Measurements from ENCODE around the gene ITGA7.
A peak's percentile ranks its signal among the peaks of the same experiment; 100 is the strongest.

Gene ITGA7

GRCh38 chr12:55713721-55714120, 6.0 kb upstream of the ITGA7 start:
- TF ChIP-seq, protein P1, sequence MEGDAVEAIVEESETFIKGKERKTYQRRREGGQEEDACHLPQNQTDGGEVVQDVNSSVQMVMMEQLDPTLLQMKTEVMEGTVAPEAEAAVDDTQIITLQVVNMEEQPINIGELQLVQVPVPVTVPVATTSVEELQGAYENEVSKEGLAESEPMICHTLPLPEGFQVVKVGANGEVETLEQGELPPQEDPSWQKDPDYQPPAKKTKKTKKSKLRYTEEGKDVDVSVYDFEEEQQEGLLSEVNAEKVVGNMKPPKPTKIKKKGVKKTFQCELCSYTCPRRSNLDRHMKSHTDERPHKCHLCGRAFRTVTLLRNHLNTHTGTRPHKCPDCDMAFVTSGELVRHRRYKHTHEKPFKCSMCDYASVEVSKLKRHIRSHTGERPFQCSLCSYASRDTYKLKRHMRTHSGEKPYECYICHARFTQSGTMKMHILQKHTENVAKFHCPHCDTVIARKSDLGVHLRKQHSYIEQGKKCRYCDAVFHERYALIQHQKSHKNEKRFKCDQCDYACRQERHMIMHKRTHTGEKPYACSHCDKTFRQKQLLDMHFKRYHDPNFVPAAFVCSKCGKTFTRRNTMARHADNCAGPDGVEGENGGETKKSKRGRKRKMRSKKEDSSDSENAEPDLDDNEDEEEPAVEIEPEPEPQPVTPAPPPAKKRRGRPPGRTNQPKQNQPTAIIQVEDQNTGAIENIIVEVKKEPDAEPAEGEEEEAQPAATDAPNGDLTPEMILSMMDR (IDR thresholded peaks at IDR 0.05; ENCODE audit: insufficient read depth, low read length, poor library complexity, severe bottlenecking) = no peak
- H3K27me3 ChIP-seq (replicated peaks; ENCODE audit: control insufficient read depth, insufficient read depth, low read length) = no peaks in the 10 kb centered on the region; the same call in 1 of the 2 replicates
- no peak for DNase-seq (ENCODE audit: extremely low read depth, insufficient read length)
- no peaks in the 10 kb centered on the region for H3K36me3 ChIP-seq (ENCODE audit: control insufficient read depth, insufficient read depth, low read length)
- H3K4me3 ChIP-seq (replicated peaks; ENCODE audit: low read depth, low read length) = no peak overlapping the region

- TF ChIP-seq, protein P1 (IDR thresholded peaks at IDR 0.05; ENCODE audit: insufficient read depth, low read length, poor library complexity, severe bottlenecking) = no peak
- Histone ChIP-seq H3K4me3 (replicated peaks; ENCODE audit: low read depth, low read length) (no peak overlapping the region), H3K36me3 (ENCODE audit: control insufficient read depth, insufficient read depth, low read length) (no peaks in the 10 kb centered on the region), H3K27me3 (replicated peaks; ENCODE audit: control insufficient read depth, insufficient read depth, low read length) (no peaks in the 10 kb centered on the region; the same call in 1 of the 2 replicates)
- no peak for DNase-seq (ENCODE audit: extremely low read depth, insufficient read length)
These were observed 5.2 kb upstream of the ITGA7 start for GRCh38 chr12:55712700-55713415.

DNA sequence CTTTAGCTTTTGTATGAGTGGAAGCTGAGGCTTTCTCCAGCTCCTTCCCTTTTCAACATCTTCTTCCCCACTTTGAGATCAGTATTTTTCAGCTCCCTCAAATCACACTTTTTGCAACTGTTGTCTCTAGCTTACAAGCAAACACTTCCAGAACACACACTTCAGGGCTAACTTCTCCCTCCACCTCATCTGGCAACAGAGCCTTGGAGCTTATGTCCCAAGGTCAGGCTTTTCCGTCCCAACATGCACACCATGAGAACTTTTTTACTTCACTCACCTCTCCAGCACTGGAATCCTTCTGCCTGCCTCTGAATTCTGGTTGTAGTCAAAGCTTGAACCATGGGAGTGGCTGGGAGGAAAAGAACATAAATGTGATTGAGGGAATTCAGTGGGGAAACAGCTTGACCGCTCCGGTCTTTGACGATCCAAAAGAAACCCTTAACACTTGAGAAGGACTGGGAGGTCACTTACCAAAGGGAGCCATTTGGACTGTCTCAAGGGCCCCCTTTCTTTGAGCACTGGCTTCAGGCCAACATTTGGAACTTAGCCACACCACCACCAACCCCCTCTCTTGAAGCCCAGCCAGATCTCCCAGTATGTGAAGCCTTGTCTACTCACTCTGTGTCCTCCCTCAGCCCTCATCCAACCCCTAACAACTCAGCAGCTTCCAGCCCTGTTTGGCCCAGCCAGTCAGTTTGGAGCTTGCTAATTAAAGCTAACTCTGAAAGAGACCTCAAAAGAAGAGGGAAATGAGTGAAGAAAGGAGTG, 4.3 kb upstream of the ITGA7 start:
- DNase-seq (ENCODE audit: extremely low read depth, insufficient read length) = no peak
- H3K27me3 ChIP-seq (replicated peaks; ENCODE audit: control insufficient read depth, insufficient read depth, low read length) = peaks cover 2% of the 10 kb centered on the region

GRCh38 chr12:55708695-55709233, 1.1 kb upstream of the ITGA7 start:
- DNase-seq (ENCODE audit: extremely low read depth, insufficient read length) = no peak
- H3K27me3 ChIP-seq (replicated peaks; ENCODE audit: control insufficient read depth, insufficient read depth, low read length) = peaks cover 2% of the 10 kb centered on the region

More for the DNA sequence above, 4.3 kb upstream of the ITGA7 start:
- Histone ChIP-seq H3K4me3 (replicated peaks; ENCODE audit: low read depth, low read length) (no peak overlapping the region), H3K36me3 (ENCODE audit: control insufficient read depth, insufficient read depth, low read length) (no peaks in the 10 kb centered on the region)
- TF ChIP-seq, protein P1 (IDR thresholded peaks at IDR 0.05; ENCODE audit: insufficient read depth, low read length, poor library complexity, severe bottlenecking) = no peak

DNA sequence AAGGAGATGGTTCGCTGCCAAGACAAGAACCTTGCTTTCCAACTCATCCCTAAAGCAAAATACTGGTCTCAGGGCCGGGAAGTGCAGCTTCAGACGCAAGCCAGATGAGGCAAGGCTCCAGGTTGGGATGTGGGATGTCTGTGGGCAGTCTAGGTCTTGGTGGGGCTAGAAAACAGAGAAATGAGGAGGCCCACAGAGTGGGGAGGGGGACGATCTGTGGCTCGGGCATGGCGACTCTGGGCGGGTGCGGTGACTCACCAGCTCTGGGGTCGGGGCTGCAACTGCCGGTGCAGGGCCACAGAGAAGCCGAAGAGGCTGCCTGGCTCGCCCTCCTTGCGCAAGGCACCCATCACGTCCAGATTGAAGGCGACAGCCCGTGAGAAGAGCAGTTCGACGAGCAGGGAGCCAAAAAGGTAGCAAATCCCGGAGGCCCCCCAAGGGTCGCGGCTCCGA, 459 bp downstream of the ITGA7 start:
- H3K4me3 ChIP-seq (replicated peaks; ENCODE audit: low read depth, low read length) = peak overlapping the region; percentile 59; the same call in 1 of the 2 replicates

More at GRCh38 chr12:55708695-55709233, 1.1 kb upstream of the ITGA7 start:
- TF ChIP-seq, protein P1 (IDR thresholded peaks at IDR 0.05; ENCODE audit: insufficient read depth, low read length, poor library complexity, severe bottlenecking) = no peak
- H3K36me3 ChIP-seq (ENCODE audit: control insufficient read depth, insufficient read depth, low read length) = no peaks in the 10 kb centered on the region
- H3K4me3 ChIP-seq (replicated peaks; ENCODE audit: low read depth, low read length) = no peak overlapping the region

More for the DNA sequence above, 459 bp downstream of the ITGA7 start:
- Histone ChIP-seq H3K36me3 (ENCODE audit: control insufficient read depth, insufficient read depth, low read length) (no peaks in the 10 kb centered on the region), H3K27me3 (replicated peaks; ENCODE audit: control insufficient read depth, insufficient read depth, low read length) (peaks cover 2% of the 10 kb centered on the region)
- DNase-seq (ENCODE audit: extremely low read depth, insufficient read length) = no peak
- TF ChIP-seq, protein P1 (IDR thresholded peaks at IDR 0.05; ENCODE audit: insufficient read depth, low read length, poor library complexity, severe bottlenecking) = no peak

All from GM06990 (cell line).